ENCODE measurements around the gene KRT75.

DNA sequence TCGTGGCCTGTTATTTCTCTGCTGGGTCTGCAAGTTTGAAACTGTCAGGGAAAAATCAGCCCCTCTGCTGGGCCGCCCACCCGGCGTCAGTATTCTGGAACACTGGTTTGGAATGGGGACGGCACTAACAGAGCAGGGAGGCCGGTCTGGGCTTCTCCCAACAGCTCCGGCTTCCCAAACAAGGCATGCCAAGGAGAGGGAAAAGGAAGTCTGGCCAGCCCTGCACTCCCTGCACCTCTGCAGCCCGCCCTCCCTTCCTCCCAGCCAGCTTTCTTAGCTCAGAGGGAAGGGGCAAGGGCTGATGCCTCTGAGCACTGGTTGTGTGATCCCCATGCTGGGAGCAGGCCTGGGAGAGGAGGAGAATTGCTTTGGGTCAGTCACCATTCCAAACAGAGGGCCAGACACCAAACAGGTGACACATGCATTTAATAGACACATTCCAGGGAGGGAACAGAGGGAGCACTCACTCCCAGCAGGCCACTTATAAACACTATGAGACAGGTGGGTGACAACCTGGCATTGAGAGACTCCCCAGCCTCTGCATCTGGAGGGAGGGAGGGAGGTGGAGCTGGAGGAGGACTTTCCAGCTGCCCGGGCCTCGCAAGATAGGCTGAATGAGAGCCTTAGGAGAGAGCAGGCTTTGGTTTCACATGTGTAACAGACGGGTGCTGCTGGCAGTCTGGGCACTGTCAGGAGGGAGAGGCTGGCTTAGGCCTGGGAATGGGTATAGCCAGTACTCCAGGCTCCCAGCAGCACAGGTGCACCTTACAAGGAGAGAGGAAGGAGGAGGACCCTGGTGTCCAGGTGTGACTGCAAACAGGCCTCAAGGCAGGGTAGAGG, 10.3 kb downstream of the KRT75 start:
- TF ChIP-seq, protein P1, sequence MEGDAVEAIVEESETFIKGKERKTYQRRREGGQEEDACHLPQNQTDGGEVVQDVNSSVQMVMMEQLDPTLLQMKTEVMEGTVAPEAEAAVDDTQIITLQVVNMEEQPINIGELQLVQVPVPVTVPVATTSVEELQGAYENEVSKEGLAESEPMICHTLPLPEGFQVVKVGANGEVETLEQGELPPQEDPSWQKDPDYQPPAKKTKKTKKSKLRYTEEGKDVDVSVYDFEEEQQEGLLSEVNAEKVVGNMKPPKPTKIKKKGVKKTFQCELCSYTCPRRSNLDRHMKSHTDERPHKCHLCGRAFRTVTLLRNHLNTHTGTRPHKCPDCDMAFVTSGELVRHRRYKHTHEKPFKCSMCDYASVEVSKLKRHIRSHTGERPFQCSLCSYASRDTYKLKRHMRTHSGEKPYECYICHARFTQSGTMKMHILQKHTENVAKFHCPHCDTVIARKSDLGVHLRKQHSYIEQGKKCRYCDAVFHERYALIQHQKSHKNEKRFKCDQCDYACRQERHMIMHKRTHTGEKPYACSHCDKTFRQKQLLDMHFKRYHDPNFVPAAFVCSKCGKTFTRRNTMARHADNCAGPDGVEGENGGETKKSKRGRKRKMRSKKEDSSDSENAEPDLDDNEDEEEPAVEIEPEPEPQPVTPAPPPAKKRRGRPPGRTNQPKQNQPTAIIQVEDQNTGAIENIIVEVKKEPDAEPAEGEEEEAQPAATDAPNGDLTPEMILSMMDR (IDR thresholded peaks at IDR 0.05; ENCODE audit: extremely low read depth in 1 of 2, insufficient read depth in 1 of 2, low read depth in 1 of 2, low read length in 2 of 2), result no peak
- TF ChIP-seq POLR2AphosphoS5 (IDR thresholded peaks at IDR 0.05; ENCODE audit: insufficient read depth, low read depth, low read length), result no peak
- TF ChIP-seq EZH2 (IDR thresholded peaks at IDR 0.05; ENCODE audit: borderline replicate concordance, low read depth, low read length, severe bottlenecking), result no peak
- TF ChIP-seq, protein P2, sequence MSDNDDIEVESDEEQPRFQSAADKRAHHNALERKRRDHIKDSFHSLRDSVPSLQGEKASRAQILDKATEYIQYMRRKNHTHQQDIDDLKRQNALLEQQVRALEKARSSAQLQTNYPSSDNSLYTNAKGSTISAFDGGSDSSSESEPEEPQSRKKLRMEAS (IDR thresholded peaks at IDR 0.05; ENCODE audit: insufficient read depth, insufficient read length), result no peak
- TF ChIP-seq POLR2A (IDR thresholded peaks at IDR 0.05; ENCODE audit: low read depth, low read length), result no peak
- TF ChIP-seq MYC (IDR thresholded peaks at IDR 0.05; ENCODE audit: low read depth, low read length), result no peak

All from endothelial cell of umbilical vein (primary cell).